Stimulated activated CD8-positive, alpha-beta memory T cell treated with anti-CD3 and anti-CD28 coated beads, Interleukin-4, amount 100 ng/mL, for 48 hours (primary cell): Measurements from ENCODE around the gene INPP5D.
"Not testable (repeated sequence)": the region's sequence is repeated elsewhere in the genome, so short reads cannot be mapped to it uniquely, and the experiment has no call there.

Experiments used
- DNase-seq: peaks from one replicate; pipeline ENCODE4 v3.0.0-alpha.2; 2020

INPP5D gene

GRCh38 chr2:233121856-233122255 lies 61.7 kb downstream of the INPP5D start:
- no peak for DNase-seq

- DNase-seq = no peak
Measured at GRCh38 chr2:233122541-233122940, 62.4 kb downstream of the INPP5D start.

- DNase-seq = not testable (repeated sequence)
Measured at GRCh38 chr2:233123576-233123975, 63.4 kb downstream of the INPP5D start.

- no peak for DNase-seq
Measured at GRCh38 chr2:233124421-233125080, 64.4 kb downstream of the INPP5D start.

GRCh38 chr2:233125455-233126065 lies 65.4 kb downstream of the INPP5D start:
- no peak for DNase-seq

GRCh38 chr2:233129351-233129978 lies 69.3 kb downstream of the INPP5D start:
- no peak for DNase-seq

- no peak for DNase-seq
Measured at GRCh38 chr2:233130024-233130423, 69.9 kb downstream of the INPP5D start.

- no peak for DNase-seq
Measured at GRCh38 chr2:233130481-233131020, 70.4 kb downstream of the INPP5D start.

GRCh38 chr2:233131936-233132720 lies 72.0 kb downstream of the INPP5D start:
- DNase-seq = no peak

GRCh38 chr2:233133239-233133638 lies 73.1 kb downstream of the INPP5D start:
- DNase-seq = no peak

GRCh38 chr2:233135421-233135820 lies 75.3 kb downstream of the INPP5D start:
- DNase-seq = no peak

GRCh38 chr2:233137040-233137439 lies 76.9 kb downstream of the INPP5D start:
- DNase-seq = no peak

GRCh38 chr2:233140077-233140585 lies 80.0 kb downstream of the INPP5D start:
- DNase-seq = no peak

GRCh38 chr2:233140978-233141377 lies 80.8 kb downstream of the INPP5D start:
- DNase-seq = no peak

GRCh38 chr2:233141901-233142300 lies 81.8 kb downstream of the INPP5D start:
- no peak for DNase-seq

- DNase-seq = no peak
Measured at GRCh38 chr2:233142355-233142897, 82.3 kb downstream of the INPP5D start.

GRCh38 chr2:233143700-233144331 lies 83.7 kb downstream of the INPP5D start:
- DNase-seq = no peak

GRCh38 chr2:233145726-233146125 lies 85.6 kb downstream of the INPP5D start:
- DNase-seq = no peak

GRCh38 chr2:233146194-233146593 lies 86.1 kb downstream of the INPP5D start:
- no peak for DNase-seq

- no peak for DNase-seq
Measured at GRCh38 chr2:233147136-233147828, 87.1 kb downstream of the INPP5D start.

- DNase-seq = no peak
Measured at GRCh38 chr2:233147829-233148167, 87.7 kb downstream of the INPP5D start.

- DNase-seq = no peak
Measured at GRCh38 chr2:233148354-233148753, 88.2 kb downstream of the INPP5D start.
